HepG2 (cell line): Measurements from ENCODE around the gene ARHGAP5. TPM values are rescaled to one million over a fixed set of nuclear protein-coding genes. Genes with fewer than 3 reads are reported as not detected.

Experiments
- ATF1 ChIP-seq: IDR thresholded peaks from 2 replicates; pipeline ENCODE4 v1.6.1; 2016; ENCODE audit warnings: mild to moderate bottlenecking, control low read depth
- CBFB ChIP-seq: sonication (generic); formaldehyde crosslinking; IDR thresholded peaks from 2 replicates; pipeline ENCODE4 v1.4.0; 2020; ENCODE audit warnings: missing genetic modification reagents
- CREM ChIP-seq, 2 experiments: sonication (generic) in 1 of 2; formaldehyde crosslinking in 1 of 2; IDR thresholded peaks; 2 replicates each; pipeline versions ENCODE4 v1.4.0 to v1.6.1; 2016 to 2020; ENCODE audit warnings: antibody characterized with exemption in 1 of 2, mild to moderate bottlenecking in 1 of 2, missing genetic modification reagents in 1 of 2
- FOXM1 ChIP-seq: sonication (generic); formaldehyde crosslinking; IDR thresholded peaks from 2 replicates; pipeline ENCODE4 v1.5.0; 2020; ENCODE audit warnings: missing genetic modification reagents
- HNF4G ChIP-seq, 2 experiments: sonication (generic) in 1 of 2; formaldehyde crosslinking in 1 of 2; IDR thresholded peaks; 2 replicates each; pipeline versions ENCODE4 v1.4.0 to v1.6.1; 2011 to 2020; ENCODE audit warnings: borderline replicate concordance in 2 of 2, low read depth in 2 of 2, mild to moderate bottlenecking in 2 of 2, low read length in 1 of 2, missing genetic modification reagents in 1 of 2, moderate library complexity in 1 of 2
- KDM5A ChIP-seq: fragments of 200-600 bp; sonication (generic); IDR thresholded peaks from 2 replicates; pipeline ENCODE4 v1.7.0; 2018; ENCODE audit warnings: antibody characterized with exemption, mild to moderate bottlenecking, low read length, borderline replicate concordance
- KLF15 ChIP-seq: sonication (generic); formaldehyde crosslinking; IDR thresholded peaks from 2 replicates; pipeline ENCODE4 v1.8.1; 2023; ENCODE audit warnings: borderline replicate concordance, mild to moderate bottlenecking, inconsistent platforms, missing genetic modification reagents, mixed read lengths
- SOX5 ChIP-seq: IDR thresholded peaks from 2 replicates; pipeline ENCODE4 v1.6.1; 2016; ENCODE audit warnings: borderline replicate concordance
- SRF ChIP-seq: IDR thresholded peaks from 2 replicates; pipeline ENCODE4 v1.6.1; 2011; ENCODE audit warnings: mild to moderate bottlenecking, low read depth, low read length, moderate library complexity
- ZNF720 ChIP-seq: sonication (generic); formaldehyde crosslinking; IDR thresholded peaks from 2 replicates; pipeline ENCODE4 v1.4.0; 2020; ENCODE audit warnings: missing genetic modification reagents
- ZNF790 ChIP-seq: sonication (generic); formaldehyde crosslinking; IDR thresholded peaks from 2 replicates; pipeline ENCODE4 v1.8.0; 2022; ENCODE audit warnings: missing genetic modification reagents, mild to moderate bottlenecking, borderline replicate concordance
- polyA plus RNA-seq, 8 experiments: library from polyadenylated mRNA; depleted of rRNA in 3 of 8; stranded (reverse) in 7 of 8; unstranded in 1 of 8; fragments of >200 nt; fragmentation: Illumina TruSeq in 4 of 8; extraction: Trizol in 4 of 8; gene quantifications; 2 replicates each; pipeline versions ENCODE4 v1.2.1 to v1.2.3, GENCODE V29; 2011 to 2016; ENCODE audit warnings: low read depth in 4 of 8, missing spikeins in 1 of 8, mixed read lengths in 1 of 8; ENCODE audit not compliant: insufficient read depth in 1 of 8
- total RNA-seq, 5 experiments: library from RNA; depleted of rRNA; stranded (reverse); fragments of >200 nt; fragmentation: Illumina TruSeq; extraction: Trizol; gene quantifications; 2 replicates each; pipeline ENCODE4 v1.2.3, GENCODE V29; 2016; ENCODE audit warnings: low read depth in 1 of 5
- TF ChIP-seq, protein P1 (sequence below): IDR thresholded peaks from 2 replicates; pipeline ENCODE4 v1.6.1; 2016; ENCODE audit warnings: low read depth, missing genetic modification reagents, missing compliant biosample characterization
- TF ChIP-seq, protein P2 (sequence below): IDR thresholded peaks from 2 replicates; pipeline ENCODE4 v1.6.1; 2016; ENCODE audit warnings: missing compliant biosample characterization, missing genetic modification reagents, borderline replicate concordance
- TF ChIP-seq, protein P3 (sequence below): IDR thresholded peaks from 2 replicates; pipeline ENCODE4 v1.6.1; 2016; ENCODE audit warnings: control low read depth
- TF ChIP-seq, protein P4 (sequence below), 2 experiments: sonication (generic) in 1 of 2; formaldehyde crosslinking in 1 of 2; IDR thresholded peaks; 2 replicates each; pipeline versions ENCODE4 v1.5.1 to v1.6.1; 2011 to 2020; ENCODE audit warnings: borderline replicate concordance in 1 of 2, low read depth in 1 of 2, low read length in 1 of 2, mild to moderate bottlenecking in 1 of 2, missing genetic modification reagents in 1 of 2, moderate library complexity in 1 of 2

ARHGAP5 gene
- total and polyA plus RNA-seq, 2 of the 13 experiments (the other 11 are each of a cell fraction or from before 2014, with no cell fraction given), result 33.7 to 144 TPM

DNA sequence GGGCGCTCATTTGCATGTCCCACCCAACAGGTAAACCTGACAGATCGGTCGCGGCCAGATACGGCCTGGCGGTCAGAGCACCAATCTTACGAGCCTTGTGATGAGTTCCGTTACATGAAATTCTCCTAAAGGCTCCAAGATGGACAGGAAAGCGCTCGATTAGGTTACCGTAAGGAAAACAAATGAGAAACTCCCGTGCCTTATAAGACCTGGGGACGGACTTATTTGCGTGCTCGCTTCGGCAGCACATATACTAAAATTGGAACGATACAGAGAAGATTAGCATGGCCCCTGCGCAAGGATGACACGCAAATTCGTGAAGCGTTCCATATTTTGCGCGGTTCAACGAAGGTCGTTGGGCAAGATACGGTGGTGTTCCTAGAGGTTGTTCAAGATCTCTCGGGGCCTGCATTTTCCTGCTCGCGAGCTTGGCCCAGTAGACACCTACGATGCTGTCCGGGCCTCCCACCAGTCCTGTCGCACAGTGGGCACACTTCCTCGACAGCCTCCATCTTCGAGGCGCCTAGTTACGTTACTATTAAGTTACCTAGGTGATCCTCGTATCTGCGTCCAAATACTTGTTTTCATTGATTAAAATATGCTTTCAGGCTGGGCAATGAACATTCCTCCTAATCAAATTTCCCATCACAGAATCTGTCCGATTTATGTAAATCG, 124.8 kb downstream of the ARHGAP5 start, which contains the start of gene RNU6-7 (continued):
- TF ChIP-seq, protein P1, sequence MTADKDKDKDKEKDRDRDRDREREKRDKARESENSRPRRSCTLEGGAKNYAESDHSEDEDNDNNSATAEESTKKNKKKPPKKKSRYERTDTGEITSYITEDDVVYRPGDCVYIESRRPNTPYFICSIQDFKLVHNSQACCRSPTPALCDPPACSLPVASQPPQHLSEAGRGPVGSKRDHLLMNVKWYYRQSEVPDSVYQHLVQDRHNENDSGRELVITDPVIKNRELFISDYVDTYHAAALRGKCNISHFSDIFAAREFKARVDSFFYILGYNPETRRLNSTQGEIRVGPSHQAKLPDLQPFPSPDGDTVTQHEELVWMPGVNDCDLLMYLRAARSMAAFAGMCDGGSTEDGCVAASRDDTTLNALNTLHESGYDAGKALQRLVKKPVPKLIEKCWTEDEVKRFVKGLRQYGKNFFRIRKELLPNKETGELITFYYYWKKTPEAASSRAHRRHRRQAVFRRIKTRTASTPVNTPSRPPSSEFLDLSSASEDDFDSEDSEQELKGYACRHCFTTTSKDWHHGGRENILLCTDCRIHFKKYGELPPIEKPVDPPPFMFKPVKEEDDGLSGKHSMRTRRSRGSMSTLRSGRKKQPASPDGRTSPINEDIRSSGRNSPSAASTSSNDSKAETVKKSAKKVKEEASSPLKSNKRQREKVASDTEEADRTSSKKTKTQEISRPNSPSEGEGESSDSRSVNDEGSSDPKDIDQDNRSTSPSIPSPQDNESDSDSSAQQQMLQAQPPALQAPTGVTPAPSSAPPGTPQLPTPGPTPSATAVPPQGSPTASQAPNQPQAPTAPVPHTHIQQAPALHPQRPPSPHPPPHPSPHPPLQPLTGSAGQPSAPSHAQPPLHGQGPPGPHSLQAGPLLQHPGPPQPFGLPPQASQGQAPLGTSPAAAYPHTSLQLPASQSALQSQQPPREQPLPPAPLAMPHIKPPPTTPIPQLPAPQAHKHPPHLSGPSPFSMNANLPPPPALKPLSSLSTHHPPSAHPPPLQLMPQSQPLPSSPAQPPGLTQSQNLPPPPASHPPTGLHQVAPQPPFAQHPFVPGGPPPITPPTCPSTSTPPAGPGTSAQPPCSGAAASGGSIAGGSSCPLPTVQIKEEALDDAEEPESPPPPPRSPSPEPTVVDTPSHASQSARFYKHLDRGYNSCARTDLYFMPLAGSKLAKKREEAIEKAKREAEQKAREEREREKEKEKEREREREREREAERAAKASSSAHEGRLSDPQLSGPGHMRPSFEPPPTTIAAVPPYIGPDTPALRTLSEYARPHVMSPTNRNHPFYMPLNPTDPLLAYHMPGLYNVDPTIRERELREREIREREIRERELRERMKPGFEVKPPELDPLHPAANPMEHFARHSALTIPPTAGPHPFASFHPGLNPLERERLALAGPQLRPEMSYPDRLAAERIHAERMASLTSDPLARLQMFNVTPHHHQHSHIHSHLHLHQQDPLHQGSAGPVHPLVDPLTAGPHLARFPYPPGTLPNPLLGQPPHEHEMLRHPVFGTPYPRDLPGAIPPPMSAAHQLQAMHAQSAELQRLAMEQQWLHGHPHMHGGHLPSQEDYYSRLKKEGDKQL, result no peak
- TF ChIP-seq, protein P2, sequence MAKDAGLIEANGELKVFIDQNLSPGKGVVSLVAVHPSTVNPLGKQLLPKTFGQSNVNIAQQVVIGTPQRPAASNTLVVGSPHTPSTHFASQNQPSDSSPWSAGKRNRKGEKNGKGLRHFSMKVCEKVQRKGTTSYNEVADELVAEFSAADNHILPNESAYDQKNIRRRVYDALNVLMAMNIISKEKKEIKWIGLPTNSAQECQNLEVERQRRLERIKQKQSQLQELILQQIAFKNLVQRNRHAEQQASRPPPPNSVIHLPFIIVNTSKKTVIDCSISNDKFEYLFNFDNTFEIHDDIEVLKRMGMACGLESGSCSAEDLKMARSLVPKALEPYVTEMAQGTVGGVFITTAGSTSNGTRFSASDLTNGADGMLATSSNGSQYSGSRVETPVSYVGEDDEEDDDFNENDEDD (CRISPR knock-in tag), result peak; percentile 47; the same call in 1 of the 2 replicates
- TF ChIP-seq ZNF790 (CRISPR knock-in tag) (peak; percentile 59; the same call in 1 of the 2 replicates), ZNF720 (CRISPR knock-in tag) (0 out of 2 replicates have a peak, but pooled peaks have one; percentile 45), KLF15 (CRISPR knock-in tag) (peak; percentile 14; the same call in 1 of the 2 replicates), FOXM1 (no peak; the same call in 1 of the 2 replicates), CBFB (CRISPR knock-in tag) (peak; percentile 10; the same call in 1 of the 2 replicates), CREM (IDR thresholded peaks at IDR 0.05) (peak; percentile 65), CREM (CRISPR knock-in tag; IDR thresholded peaks at IDR 0.05) (no peak), SOX5 (CRISPR knock-in tag) (no peak), SRF (no peak), ATF1 (0 out of 2 replicates have a peak, but pooled peaks have one; percentile 48), KDM5A (no peak; the same call in 1 of the 2 replicates), HNF4G (IDR thresholded peaks at IDR 0.05; ENCODE audit: borderline replicate concordance, low read depth, low read length) (no peak), HNF4G (CRISPR knock-in tag; IDR thresholded peaks at IDR 0.05; ENCODE audit: borderline replicate concordance, low read depth) (no peak; the same call in 1 of the 2 replicates)
- TF ChIP-seq, protein P3, sequence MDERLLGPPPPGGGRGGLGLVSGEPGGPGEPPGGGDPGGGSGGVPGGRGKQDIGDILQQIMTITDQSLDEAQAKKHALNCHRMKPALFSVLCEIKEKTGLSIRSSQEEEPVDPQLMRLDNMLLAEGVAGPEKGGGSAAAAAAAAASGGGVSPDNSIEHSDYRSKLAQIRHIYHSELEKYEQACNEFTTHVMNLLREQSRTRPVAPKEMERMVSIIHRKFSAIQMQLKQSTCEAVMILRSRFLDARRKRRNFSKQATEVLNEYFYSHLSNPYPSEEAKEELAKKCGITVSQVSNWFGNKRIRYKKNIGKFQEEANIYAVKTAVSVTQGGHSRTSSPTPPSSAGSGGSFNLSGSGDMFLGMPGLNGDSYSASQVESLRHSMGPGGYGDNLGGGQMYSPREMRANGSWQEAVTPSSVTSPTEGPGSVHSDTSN (CRISPR knock-in tag), result no peak
- TF ChIP-seq, protein P4, sequence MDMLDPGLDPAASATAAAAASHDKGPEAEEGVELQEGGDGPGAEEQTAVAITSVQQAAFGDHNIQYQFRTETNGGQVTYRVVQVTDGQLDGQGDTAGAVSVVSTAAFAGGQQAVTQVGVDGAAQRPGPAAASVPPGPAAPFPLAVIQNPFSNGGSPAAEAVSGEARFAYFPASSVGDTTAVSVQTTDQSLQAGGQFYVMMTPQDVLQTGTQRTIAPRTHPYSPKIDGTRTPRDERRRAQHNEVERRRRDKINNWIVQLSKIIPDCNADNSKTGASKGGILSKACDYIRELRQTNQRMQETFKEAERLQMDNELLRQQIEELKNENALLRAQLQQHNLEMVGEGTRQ (IDR thresholded peaks at IDR 0.05; ENCODE audit: low read depth, low read length), result no peak
- TF ChIP-seq, protein P4 (CRISPR knock-in tag; IDR thresholded peaks at IDR 0.05; ENCODE audit: borderline replicate concordance), result no peak
